Endothelial cell of umbilical vein (primary cell): ENCODE measurements around the gene PASK. TPM values are rescaled to one million over a fixed set of nuclear protein-coding genes. Genes with fewer than 3 reads are reported as not detected.

Experiments used
- BruUV-seq: library from RNA; stranded (reverse); fragments of 400-500 nt; replicated peaks from 2 replicates; lab custom pipeline; 2021; lab: Mats Ljungman, UMichigan
- CTCF ChIA-PET: fragments of 300-600, 350-600 bp; sonication (Branson Sonifier 250); formaldehyde crosslinking; loops from one replicate; lab custom pipeline; 2021; ENCODE audit warnings: antibody characterized with exemption, inconsistent platforms; lab: Charles Lee
- POLR2A ChIA-PET: fragments of 300-600, 350-600 bp; sonication (Branson Sonifier 250); formaldehyde crosslinking; loops from one replicate; lab custom pipeline; 2021; ENCODE audit warnings: antibody characterized with exemption, inconsistent platforms; lab: Charles Lee
- DNase-seq: peaks from one replicate; pipeline ENCODE4 v3.0.0-alpha.2; 2011; ENCODE audit warnings: low read depth, low spot score
- FAIRE-seq: peaks from 2 replicates; lab custom pipeline; 2011; peaks lifted over from hg19 to GRCh38; lab: Jason Lieb, UNC
- H2AFZ ChIP-seq: 2 replicates; pipeline ENCODE4 v1.6.0; 2012; ENCODE audit warnings: low read depth, low read length, control low read depth, inconsistent platforms
- H3K27ac ChIP-seq: 2 replicates; pipeline ENCODE4 v1.5.1; 2011; ENCODE audit warnings: low read depth, mild to moderate bottlenecking, control low read depth, low read length, moderate library complexity; ENCODE audit not compliant: insufficient read depth
- H3K27me3 ChIP-seq, 2 experiments: 2 replicates each; pipeline versions ENCODE4 v1.6.0 to v1.6.1; 2011; ENCODE audit warnings: low read length in 2 of 2, mixed read lengths in 1 of 2; ENCODE audit not compliant: control insufficient read depth in 2 of 2, insufficient read depth in 2 of 2
- H3K36me3 ChIP-seq, 2 experiments: 2 replicates in 1 of 2; 3 replicates in 1 of 2; pipeline ENCODE4 v1.5.1; 2011; ENCODE audit warnings: low read length in 2 of 2, mild to moderate bottlenecking in 1 of 2, moderate library complexity in 1 of 2; ENCODE audit not compliant: control insufficient read depth in 2 of 2, insufficient read depth in 2 of 2; ENCODE audit errors: extremely low read depth in 1 of 2
- H3K4me1 ChIP-seq: 3 replicates; pipeline ENCODE4 v1.5.1; 2011; ENCODE audit warnings: mild to moderate bottlenecking, low read length; ENCODE audit not compliant: control insufficient read depth, insufficient read depth; ENCODE audit errors: extremely low read depth
- H3K4me2 ChIP-seq: 2 replicates; pipeline ENCODE4 v1.6.1; 2011; ENCODE audit warnings: low read length, control low read depth, mixed read lengths; ENCODE audit not compliant: insufficient read depth
- H3K4me3 ChIP-seq, 3 experiments: fragments of 200-600 bp in 1 of 3; sonication (generic), shearing (Covaris generic) in 1 of 3; replicated peaks in 1 of 3; 2 replicates each; pipeline ENCODE4 v1.5.1; 2011 to 2016; ENCODE audit warnings: control low read depth in 3 of 3, low read length in 3 of 3, mild to moderate bottlenecking in 2 of 3, inconsistent platforms in 1 of 3, low read depth in 1 of 3, moderate library complexity in 1 of 3; ENCODE audit not compliant: insufficient read depth in 1 of 3
- H3K79me2 ChIP-seq: 2 replicates; pipeline ENCODE4 v1.6.0; 2012; ENCODE audit warnings: low read length, inconsistent platforms; ENCODE audit not compliant: control insufficient read depth, insufficient read depth
- H3K9ac ChIP-seq: replicated peaks from 2 replicates; pipeline ENCODE3; 2011; ENCODE audit warnings: low read length, control low read depth; ENCODE audit not compliant: insufficient read depth; ENCODE audit errors: extremely low read depth
- H3K9me1 ChIP-seq: replicated peaks from 3 replicates; pipeline ENCODE4 v1.6.0; 2011; ENCODE audit warnings: mild to moderate bottlenecking, low read length; ENCODE audit not compliant: control insufficient read depth, insufficient read depth; ENCODE audit errors: extremely low read depth
- H3K9me3 ChIP-seq: replicated peaks from 2 replicates; pipeline ENCODE4 v1.5.1; 2012; ENCODE audit warnings: low read length, inconsistent platforms; ENCODE audit not compliant: control insufficient read depth, insufficient read depth
- H4K20me1 ChIP-seq: replicated peaks from 2 replicates; pipeline ENCODE3; 2011; ENCODE audit warnings: mild to moderate bottlenecking, low read length; ENCODE audit not compliant: control insufficient read depth, insufficient read depth; ENCODE audit errors: extremely low read depth
- CTCF ChIP-seq, 2 donors: IDR thresholded peaks; 1 replicate in 1 of 2; 2 replicates in 1 of 2; pipeline ENCODE4 v1.5.1; 2011; ENCODE audit warnings: low read length in 2 of 2, mild to moderate bottlenecking in 2 of 2, moderate library complexity in 2 of 2, control low read depth in 1 of 2, inconsistent platforms in 1 of 2, low read depth in 1 of 2; ENCODE audit not compliant: insufficient read depth in 1 of 2; ENCODE audit errors: extremely low read depth in 1 of 2
- EZH2 ChIP-seq: IDR thresholded peaks from 2 replicates; pipeline ENCODE4 v1.6.1; 2012; ENCODE audit warnings: borderline replicate concordance, low read depth, mild to moderate bottlenecking, moderate library complexity, low read length, inconsistent platforms; ENCODE audit not compliant: severe bottlenecking
- FOS ChIP-seq: IDR thresholded peaks from 2 replicates; pipeline ENCODE4 v1.6.1; 2011; ENCODE audit warnings: mild to moderate bottlenecking, low read length, moderate library complexity, borderline replicate concordance; ENCODE audit not compliant: insufficient read depth
- GATA2 ChIP-seq: IDR thresholded peaks from 2 replicates; pipeline ENCODE4 v1.7.0; 2011; ENCODE audit warnings: low read depth, mild to moderate bottlenecking, moderate library complexity, mixed read lengths, low read length; ENCODE audit not compliant: insufficient read length, insufficient read depth
- JUN ChIP-seq: IDR thresholded peaks from 2 replicates; pipeline ENCODE4 v1.6.1; 2011; ENCODE audit warnings: borderline replicate concordance, low read depth; ENCODE audit not compliant: insufficient read length, insufficient read depth
- MAX ChIP-seq: IDR thresholded peaks from 2 replicates; pipeline ENCODE4 v1.6.1; 2011; ENCODE audit not compliant: insufficient read depth, insufficient read length
- MYC ChIP-seq: IDR thresholded peaks from one replicate; pipeline ENCODE4 v1.6.1; 2011; ENCODE audit warnings: mild to moderate bottlenecking, low read depth, low read length
- POLR2A ChIP-seq: IDR thresholded peaks from 2 replicates; pipeline ENCODE4 v1.6.1; 2012; ENCODE audit warnings: low read depth, mild to moderate bottlenecking, control low read depth, low read length
- POLR2AphosphoS5 ChIP-seq: IDR thresholded peaks from 2 replicates; pipeline ENCODE4 v1.6.1; 2012; ENCODE audit warnings: low read depth, mild to moderate bottlenecking, control low read depth, low read length, moderate library complexity; ENCODE audit not compliant: insufficient read depth
- dilution Hi-C: fragments of 300-500 bp; cut with MboI; formaldehyde crosslinking; loops from one replicate; pipeline ENCODE4 v1.15.0; 2019; ENCODE audit warnings: low sequenced_read_pairs; ENCODE audit not compliant: extremely low pct_ligation_motif_present
- intact Hi-C: fragments of 100-400 bp; cut with micrococcal nuclease; formaldehyde crosslinking; loops from one replicate; pipeline ENCODE4 v1.10.0; 2022
- polyA plus RNA-seq, 4 experiments: library from polyadenylated mRNA; depleted of rRNA in 3 of 4; stranded (reverse) in 3 of 4; unstranded in 1 of 4; fragments of >200 nt; gene quantifications; 2 replicates each; pipeline versions ENCODE4 v1.2.1 to v1.2.3, GENCODE V29; 2011 to 2012; ENCODE audit warnings: missing spikeins in 1 of 4
- total RNA-seq: library from RNA; stranded (reverse); gene quantifications from 2 replicates; pipeline ENCODE4 v1.2.3, GENCODE V29; 2021

Gene PASK
- total and polyA plus RNA-seq, 2 donors (not counting 3 experiments of a cell fraction or from before 2014, with no cell fraction given): 5.7 to 17.3 TPM

- dilution Hi-C loops (no loop called here), intact Hi-C loops (loop anchor here (10.0 kb wide), 1 partner anchor 286 kb away; no protein-coding TSS in a partner anchor)
- POLR2A ChIA-PET: no interaction called here
- H3K4me3 ChIP-seq: no peak overlapping the region
- no peaks in the 10 kb centered on the region for H3K9me3 ChIP-seq
- no peak overlapping the region for H2AFZ ChIP-seq
- no peaks in the 10 kb centered on the region for H3K27me3 ChIP-seq
- H3K4me1 ChIP-seq: no peaks in the 10 kb centered on the region
- H3K79me2 ChIP-seq: no peaks in the 10 kb centered on the region
- no peaks in the 10 kb centered on the region for H4K20me1 ChIP-seq
- H3K9me1 ChIP-seq: no peaks in the 10 kb centered on the region
- CTCF ChIA-PET: interaction anchor here (1.0 kb wide), 1 partner anchor 62 kb away, joined by 3 read pairs; no protein-coding TSS in a partner anchor
- H3K27ac ChIP-seq: no peak overlapping the region
- no TSS peak for BruUV-seq
- H3K36me3 ChIP-seq: peaks cover 0 to 3% of the 10 kb centered on the region in 2 experiments
- DNase-seq (no peak), FAIRE-seq (no peak)
- no peak overlapping the region for H3K9ac ChIP-seq
- H3K4me2 ChIP-seq: no peak overlapping the region
- TF ChIP-seq GATA2: no peak
- no peak for TF ChIP-seq CTCF (IDR thresholded peaks at IDR 0.05; ENCODE audit: extremely low read depth in 1 of 2, insufficient read depth in 1 of 2, low read depth in 1 of 2, low read length in 2 of 2)
- no peak for TF ChIP-seq MYC
- no peak for TF ChIP-seq JUN
- no peak for TF ChIP-seq MAX
- no peak for TF ChIP-seq EZH2
- no peak for TF ChIP-seq POLR2A
- TF ChIP-seq POLR2AphosphoS5: no peak
- no peak for TF ChIP-seq FOS
Measured at GRCh38 chr2:241140445-241140840, 8.8 kb downstream of the PASK start.
